Stomach (tissue), 9 donors: ENCODE measurements around the gene NKAIN2. TPM values are rescaled to one million over a fixed set of nuclear protein-coding genes. Genes with fewer than 3 reads are reported as not detected.
A peak's percentile ranks its signal among the peaks of the same experiment; 100 is the strongest.
"Not testable (repeated sequence)": the region's sequence is repeated elsewhere in the genome, so short reads cannot be mapped to it uniquely, and the experiment has no call there.

ENCODE experiments used
- DNase-seq, 2 donors: peaks; one replicate each; pipeline versions ENCODE4 v3.0.0 to v3.0.0-alpha.2; 2013 to 2019
- H3K27ac ChIP-seq, 5 donors: fragments of 200-600 bp in 4 of 5; sonication (generic) in 4 of 5; one replicate each; pipeline ENCODE4 v1.5.1; 2013 to 2019; ENCODE audit warnings: mild to moderate bottlenecking in 1 of 5, moderate library complexity in 1 of 5
- H3K27me3 ChIP-seq, 3 donors: fragments of 200-600 bp; sonication (generic); one replicate each; pipeline ENCODE4 v1.5.1; 2017 to 2019; ENCODE audit warnings: mixed run types in 1 of 3
- H3K36me3 ChIP-seq, 4 donors: fragments of 200-600 bp; sonication (generic); 1 replicate in 3 of 4; 2 replicates in 1 of 4; pipeline ENCODE4 v1.5.1; 2016 to 2019
- H3K4me1 ChIP-seq, 4 donors: fragments of 200-600 bp; sonication (generic); one replicate each; pipeline ENCODE4 v1.5.1; 2016 to 2019
- H3K4me3 ChIP-seq, 4 donors: fragments of 200-600 bp; sonication (generic) in 3 of 4; one replicate each; pipeline ENCODE4 v1.5.1; 2016 to 2019; ENCODE audit warnings: mild to moderate bottlenecking in 1 of 4
- H3K9me3 ChIP-seq, 4 donors: fragments of 200-600 bp; sonication (generic); one replicate each; pipeline ENCODE4 v1.5.1; 2016 to 2019
- CTCF ChIP-seq, 7 experiments: fragments of 450-650 bp in 4 of 7; fragments of 200-600 bp in 3 of 7; sonication (generic) in 3 of 7; IDR thresholded peaks; one replicate each; pipeline ENCODE4 v1.5.1; 2016 to 2019; ENCODE audit warnings: antibody characterized with exemption in 7 of 7, control low read depth in 2 of 7, mild to moderate bottlenecking in 1 of 7
- EP300 ChIP-seq: sonication (generic); formaldehyde crosslinking; IDR thresholded peaks from one replicate; pipeline ENCODE4 v1.6.1; 2017; ENCODE audit warnings: antibody characterized with exemption
- POLR2A ChIP-seq, 4 donors: fragments of 450-650 bp; IDR thresholded peaks; one replicate each; pipeline ENCODE4 v1.6.1; 2016; ENCODE audit warnings: antibody characterized with exemption in 4 of 4, control low read depth in 2 of 4, mild to moderate bottlenecking in 1 of 4, moderate library complexity in 1 of 4
- POLR2AphosphoS5 ChIP-seq, 3 donors: sonication (generic); formaldehyde crosslinking; IDR thresholded peaks; one replicate each; pipeline ENCODE4 v1.6.1; 2016; ENCODE audit warnings: antibody characterized with exemption in 3 of 3
- WGBS, 5 donors: extraction: QIAGEN DNeasy Blood & Tissue Kit in 3 of 5; methylation state at CpG; one replicate each; pipeline versions ENCODE4 v1.1.5 to v1.1.7; 2013 to 2018; 5-methylcytosine and 5-hydroxymethylcytosine counted together
- intact Hi-C: fragments of 100-400 bp; cut with DNase I; formaldehyde crosslinking; loops from one replicate; pipeline ENCODE4 v1.15.1; 2023; ENCODE audit warnings: low total_unique reads
- polyA plus RNA-seq, 3 donors: library from polyadenylated mRNA; stranded (reverse); fragments of 200-250 nt; gene quantifications; one replicate each; pipeline ENCODE4 v1.2.3, GENCODE V29; 2013
- total RNA-seq, 5 donors: library from RNA; depleted of rRNA; stranded (reverse); fragments of >200 nt; gene quantifications; one replicate each; pipeline versions ENCODE4 v1.1.0 to v1.2.3, GENCODE V29; 2014 to 2016
- donor health status: healthy with polysubstance abuse.
- donor health status: Bipolar disorder and iron deficiency.
- donor health status: healthy.

NKAIN2 gene
- total and polyA plus RNA-seq, 8 donors, result 0.13 to 9.6 (median 1.5) TPM; not detected in 5

- H3K9me3 ChIP-seq, result no peaks in the 10 kb centered on the region
- intact Hi-C loops, result no loop called here
- TF ChIP-seq POLR2A (IDR thresholded peaks at IDR 0.05) (no peak), CTCF (IDR thresholded peaks at IDR 0.05) (no peak), EP300 (no peak), POLR2AphosphoS5 (IDR thresholded peaks at IDR 0.05) (no peak)
- no peaks in the 10 kb centered on the region for H3K4me1 ChIP-seq
- no peak for DNase-seq
- H3K36me3 ChIP-seq, result no peaks in the 10 kb centered on the region
- no peak overlapping the region for H3K27ac ChIP-seq
- WGBS, 5 donors, result 79 to 90% (median 86%) methylated on average over 2 of the region's 2 CpGs
- H3K4me3 ChIP-seq, result no peak overlapping the region
- H3K27me3 ChIP-seq, result no peaks in the 10 kb centered on the region
Observed at GRCh38 chr6:124396361-124396760, 592.7 kb downstream of the NKAIN2 start.

DNA sequence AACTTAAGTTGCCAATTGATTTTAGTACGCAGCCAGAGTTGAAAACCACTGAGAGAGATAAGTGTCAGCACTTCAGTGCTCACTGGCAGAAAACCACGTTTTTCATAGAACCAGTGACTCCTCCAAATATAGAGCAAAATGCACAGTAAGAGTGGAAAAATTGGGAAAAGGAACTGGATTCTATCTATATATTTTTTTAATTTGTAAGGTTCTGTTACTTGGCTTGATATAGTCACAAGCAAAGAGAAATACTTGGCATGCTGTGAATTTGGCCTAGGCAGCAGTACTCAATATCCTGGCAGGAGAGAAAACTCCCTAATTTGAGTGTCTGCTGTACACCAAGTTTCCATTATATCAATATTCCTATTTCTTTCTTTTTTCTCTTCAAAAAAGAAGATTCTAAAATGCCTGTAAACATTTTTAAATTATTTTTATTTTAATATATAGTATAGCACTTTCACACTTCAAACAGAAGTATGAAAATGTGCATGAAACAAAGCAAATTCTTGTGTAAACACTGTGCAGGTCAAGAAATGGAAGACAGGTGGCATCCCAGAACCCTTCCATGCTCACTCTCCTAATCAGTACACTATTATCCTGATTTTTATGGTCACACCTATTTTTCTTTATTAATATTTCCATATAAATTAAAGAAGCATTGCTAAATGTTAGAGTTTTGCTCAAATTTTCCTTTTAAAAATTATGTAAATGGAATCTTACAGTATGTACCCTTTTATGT lies 596.8 kb downstream of the NKAIN2 start:
- WGBS, 5 donors, result 55 to 69% (median 66%) methylated on average over 2 of the region's 2 CpGs
- no peaks in the 10 kb centered on the region for H3K27me3 ChIP-seq
- H3K36me3 ChIP-seq, result no peaks in the 10 kb centered on the region
- H3K4me1 ChIP-seq, result no peaks in the 10 kb centered on the region
- TF ChIP-seq POLR2A (IDR thresholded peaks at IDR 0.05) (no peak), CTCF (IDR thresholded peaks at IDR 0.05) (no peak), EP300 (no peak), POLR2AphosphoS5 (IDR thresholded peaks at IDR 0.05) (no peak)
- no peak overlapping the region for H3K4me3 ChIP-seq
- no peak for DNase-seq
- H3K9me3 ChIP-seq, result no peaks in the 10 kb centered on the region
- H3K27ac ChIP-seq, result no peak overlapping the region
- intact Hi-C loops, result no loop called here

- intact Hi-C loops, H3K27ac ChIP-seq, H3K27me3 ChIP-seq, DNase-seq, H3K4me3 ChIP-seq, H3K36me3 ChIP-seq, H3K4me1 ChIP-seq: not testable (repeated sequence)
- H3K9me3 ChIP-seq, result peaks cover 0 to 13% (median 0%) of the 10 kb centered on the region in 4 donors
- 48 to 77% (median 73%) methylated on average over 3 to 4 of the region's 4 CpGs for WGBS, 5 donors
Observed at GRCh38 chr6:124410425-124410824, 606.8 kb downstream of the NKAIN2 start.

DNA sequence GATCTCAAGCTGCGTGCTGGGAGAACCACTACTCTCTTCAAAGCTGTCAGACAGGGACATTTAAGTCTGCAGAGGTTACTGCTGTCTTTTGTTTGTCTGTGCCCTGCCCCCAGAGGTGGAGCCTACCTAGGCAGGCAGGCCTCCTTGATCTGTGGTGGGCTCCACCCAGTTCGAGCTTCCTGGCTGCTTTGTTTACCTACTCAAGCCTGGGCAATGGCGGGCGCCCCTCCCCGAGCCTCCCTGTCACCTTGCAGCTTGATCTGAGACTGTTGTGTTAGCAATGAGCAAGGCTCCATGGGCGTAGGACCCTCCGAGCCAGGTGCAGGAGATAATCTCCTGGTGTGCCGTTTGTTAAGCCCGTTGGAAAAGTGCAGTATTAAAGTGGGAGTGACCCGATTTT lies 609.0 kb downstream of the NKAIN2 start:
- H3K27ac ChIP-seq, intact Hi-C loops, H3K36me3 ChIP-seq, DNase-seq, H3K27me3 ChIP-seq, H3K4me3 ChIP-seq, H3K4me1 ChIP-seq: not testable (repeated sequence)
- WGBS, 5 donors, result 72 to 86% (median 80%) methylated on average over 9 to 10 of the region's 10 CpGs
- H3K9me3 ChIP-seq, result peaks cover 0 to 14% (median 0%) of the 10 kb centered on the region in 4 donors

GRCh38 chr6:124420116-124420840 lies 616.6 kb downstream of the NKAIN2 start:
- Histone ChIP-seq H3K27ac (no peak overlapping the region), H3K36me3 (no peaks in the 10 kb centered on the region), H3K27me3 (no peaks in the 10 kb centered on the region), H3K4me3 (no peak overlapping the region), H3K4me1 (no peaks in the 10 kb centered on the region), H3K9me3 (peaks cover 0 to 3% (median 0%) of the 10 kb centered on the region in 4 donors)
- DNase-seq, result peak in 1 of 2 donors; percentile 17
- TF ChIP-seq POLR2A (IDR thresholded peaks at IDR 0.05) (no peak), CTCF (IDR thresholded peaks at IDR 0.05) (no peak), EP300 (no peak), POLR2AphosphoS5 (IDR thresholded peaks at IDR 0.05) (no peak)
- 59 to 68% (median 64%) methylated on average over 4 of the region's 4 CpGs for WGBS, 5 donors
- intact Hi-C loops, result no loop called here
